ENCODE measurements around the gene BTNL9. TPM values are rescaled to one million over a fixed set of nuclear protein-coding genes. Genes with fewer than 3 reads are reported as not detected.

BTNL9 gene
- total and polyA plus RNA-seq, 2 of the 4 experiments (the other 2 are of a cell fraction): not detected

DNA sequence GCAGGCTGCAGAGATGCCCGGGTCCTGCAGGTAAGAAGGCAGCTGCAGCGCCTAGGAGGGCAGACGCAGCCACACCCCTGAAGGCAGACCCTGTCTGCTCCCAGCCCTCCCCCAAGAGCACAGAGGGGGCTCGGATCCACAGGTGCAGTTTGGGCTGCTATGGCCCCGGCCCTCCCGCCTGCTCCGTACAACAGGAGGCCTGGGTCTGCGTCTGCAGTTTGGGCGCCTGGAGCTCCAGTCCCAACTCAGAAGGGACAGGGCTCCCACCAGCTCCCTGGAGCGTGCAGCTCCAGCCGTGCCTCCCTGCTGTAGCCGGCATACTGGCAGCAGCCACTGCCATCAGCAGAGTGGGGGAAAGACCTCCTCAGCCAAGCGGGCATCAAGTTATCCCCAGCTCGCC is 30.5 kb downstream of the BTNL9 start:
- Histone ChIP-seq H3K9me1 (ENCODE audit: insufficient read depth, low read length) (no peaks in the 10 kb centered on the region), H4K20me1 (ENCODE audit: insufficient read depth, low read length) (no peaks in the 10 kb centered on the region), H2BK15ac (ENCODE audit: low read depth, low read length) (no peak overlapping the region), H3K18ac (ENCODE audit: low read depth, low read length) (no peak overlapping the region), H3K14ac (replicated peaks; ENCODE audit: low read depth, low read length) (no peak overlapping the region), H3K36me3 (ENCODE audit: control insufficient read depth, insufficient read depth, low read length) (no peaks in the 10 kb centered on the region), H4K8ac (ENCODE audit: low read depth in 2 of 2, low read length in 2 of 2) (no peak overlapping the region), H2AK9ac (replicated peaks; ENCODE audit: low read depth, low read length, poor library complexity) (no peak overlapping the region), H3K23ac (ENCODE audit: low read depth, low read length) (no peak overlapping the region), H3K4me1 (ENCODE audit: control insufficient read depth, insufficient read depth, low read length) (no peaks in the 10 kb centered on the region), H2BK20ac (ENCODE audit: low read depth, low read length) (no peak overlapping the region), H3K4me2 (ENCODE audit: low read depth, low read length) (no peak overlapping the region), H3K79me1 (ENCODE audit: low read depth in 1 of 2, low read length in 2 of 2) (no peaks in the 10 kb centered on the region), H3K27ac (ENCODE audit: insufficient read depth, low read length) (no peak overlapping the region), H2BK5ac (ENCODE audit: low read depth, low read length, poor library complexity, severe bottlenecking) (no peak overlapping the region), H2BK120ac (ENCODE audit: low read depth, low read length) (no peak overlapping the region), H3K9ac (ENCODE audit: low read depth, low read length) (no peak overlapping the region), H2AK5ac (ENCODE audit: low read depth, low read length) (no peak overlapping the region), H4K5ac (ENCODE audit: low read depth, low read length) (no peak overlapping the region), H2AFZ (replicated peaks; ENCODE audit: low read length, poor library complexity) (no peak overlapping the region), H3K4me3 (ENCODE audit: insufficient read depth, low read depth, low read length) (no peak overlapping the region), H3K56ac (ENCODE audit: extremely low read depth, insufficient read depth, low read length) (no peak overlapping the region), H3K27me3 (ENCODE audit: control insufficient read depth, insufficient read depth, low read length) (no peaks in the 10 kb centered on the region), H3K4ac (ENCODE audit: low read depth, low read length) (no peak overlapping the region), H3K9me3 (ENCODE audit: control insufficient read depth, insufficient read depth, low read length) (peaks cover 3% of the 10 kb centered on the region; the same call in 1 of the 2 replicates), H4K91ac (ENCODE audit: insufficient read depth, low read depth, low read length) (no peak overlapping the region)
- in situ Hi-C loops (cut with MboI; ENCODE audit: low sequenced_read_pairs): no loop called here
- intact Hi-C loops (cut with micrococcal nuclease): no loop called here
- TF ChIP-seq CEBPB (IDR thresholded peaks at IDR 0.05; ENCODE audit: low read depth, low read length): no peak
- TF ChIP-seq SMC3 (IDR thresholded peaks at IDR 0.05; ENCODE audit: low read depth, low read length): no peak
- TF ChIP-seq POLR2A (IDR thresholded peaks at IDR 0.05; ENCODE audit: low read depth, low read length): no peak
- TF ChIP-seq RFX5 (IDR thresholded peaks at IDR 0.05; ENCODE audit: low read depth, low read length): no peak
- TF ChIP-seq, protein P1, sequence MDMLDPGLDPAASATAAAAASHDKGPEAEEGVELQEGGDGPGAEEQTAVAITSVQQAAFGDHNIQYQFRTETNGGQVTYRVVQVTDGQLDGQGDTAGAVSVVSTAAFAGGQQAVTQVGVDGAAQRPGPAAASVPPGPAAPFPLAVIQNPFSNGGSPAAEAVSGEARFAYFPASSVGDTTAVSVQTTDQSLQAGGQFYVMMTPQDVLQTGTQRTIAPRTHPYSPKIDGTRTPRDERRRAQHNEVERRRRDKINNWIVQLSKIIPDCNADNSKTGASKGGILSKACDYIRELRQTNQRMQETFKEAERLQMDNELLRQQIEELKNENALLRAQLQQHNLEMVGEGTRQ (IDR thresholded peaks at IDR 0.05; ENCODE audit: low read depth, low read length): no peak
- TF ChIP-seq BHLHE40 (IDR thresholded peaks at IDR 0.05; ENCODE audit: low read depth, low read length): no peak
- TF ChIP-seq CHD1 (IDR thresholded peaks at IDR 0.05; ENCODE audit: low read depth, low read length): no peak
- no peak for TF ChIP-seq RCOR1 (IDR thresholded peaks at IDR 0.05; ENCODE audit: insufficient replicate concordance, low read length)
- TF ChIP-seq, protein P2, sequence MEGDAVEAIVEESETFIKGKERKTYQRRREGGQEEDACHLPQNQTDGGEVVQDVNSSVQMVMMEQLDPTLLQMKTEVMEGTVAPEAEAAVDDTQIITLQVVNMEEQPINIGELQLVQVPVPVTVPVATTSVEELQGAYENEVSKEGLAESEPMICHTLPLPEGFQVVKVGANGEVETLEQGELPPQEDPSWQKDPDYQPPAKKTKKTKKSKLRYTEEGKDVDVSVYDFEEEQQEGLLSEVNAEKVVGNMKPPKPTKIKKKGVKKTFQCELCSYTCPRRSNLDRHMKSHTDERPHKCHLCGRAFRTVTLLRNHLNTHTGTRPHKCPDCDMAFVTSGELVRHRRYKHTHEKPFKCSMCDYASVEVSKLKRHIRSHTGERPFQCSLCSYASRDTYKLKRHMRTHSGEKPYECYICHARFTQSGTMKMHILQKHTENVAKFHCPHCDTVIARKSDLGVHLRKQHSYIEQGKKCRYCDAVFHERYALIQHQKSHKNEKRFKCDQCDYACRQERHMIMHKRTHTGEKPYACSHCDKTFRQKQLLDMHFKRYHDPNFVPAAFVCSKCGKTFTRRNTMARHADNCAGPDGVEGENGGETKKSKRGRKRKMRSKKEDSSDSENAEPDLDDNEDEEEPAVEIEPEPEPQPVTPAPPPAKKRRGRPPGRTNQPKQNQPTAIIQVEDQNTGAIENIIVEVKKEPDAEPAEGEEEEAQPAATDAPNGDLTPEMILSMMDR (conservative IDR thresholded peaks at IDR 0.05; ENCODE audit: low read depth, low read length): no peak
- TF ChIP-seq RAD21 (IDR thresholded peaks at IDR 0.05; ENCODE audit: low read length): no peak
- TF ChIP-seq MAZ (IDR thresholded peaks at IDR 0.05; ENCODE audit: borderline replicate concordance, low read depth, low read length): no peak
- TF ChIP-seq NFE2L2 (IDR thresholded peaks at IDR 0.05; ENCODE audit: low read depth, low read length): no peak
- TF ChIP-seq MXI1 (IDR thresholded peaks at IDR 0.05; ENCODE audit: borderline replicate concordance, low read depth, low read length): no peak
- TF ChIP-seq, protein P3, sequence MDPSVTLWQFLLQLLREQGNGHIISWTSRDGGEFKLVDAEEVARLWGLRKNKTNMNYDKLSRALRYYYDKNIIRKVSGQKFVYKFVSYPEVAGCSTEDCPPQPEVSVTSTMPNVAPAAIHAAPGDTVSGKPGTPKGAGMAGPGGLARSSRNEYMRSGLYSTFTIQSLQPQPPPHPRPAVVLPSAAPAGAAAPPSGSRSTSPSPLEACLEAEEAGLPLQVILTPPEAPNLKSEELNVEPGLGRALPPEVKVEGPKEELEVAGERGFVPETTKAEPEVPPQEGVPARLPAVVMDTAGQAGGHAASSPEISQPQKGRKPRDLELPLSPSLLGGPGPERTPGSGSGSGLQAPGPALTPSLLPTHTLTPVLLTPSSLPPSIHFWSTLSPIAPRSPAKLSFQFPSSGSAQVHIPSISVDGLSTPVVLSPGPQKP (IDR thresholded peaks at IDR 0.05; ENCODE audit: borderline replicate concordance, low read depth, low read length): no peak
- TF ChIP-seq MAFK (IDR thresholded peaks at IDR 0.05; ENCODE audit: low read depth, low read length): no peak
- no peak for TF ChIP-seq FOS (IDR thresholded peaks at IDR 0.05; ENCODE audit: low read depth, low read length)
- dilution Hi-C loops (cut with HindIII; ENCODE audit: low sequenced_read_pairs, unreplicated experiment): no loop called here
- ChIA-PET CTCF (no interaction called here), POLR2A (ENCODE audit: unreplicated experiment) (no interaction called here)
- ATAC-seq (ENCODE audit: low read depth) (no peak), DNase-seq (no peak)
- no TSS peak for BruUV-seq (replicated peaks)
- 53% methylated on average over 4 of the region's 14 CpGs; no CpG with 5 or more reads in 1 of the 2 experiments for WGBS, 2 experiments (ENCODE audit: extremely low coverage in 2 of 2, insufficient read length in 1 of 2)
